GM12878 (cell line): ENCODE measurements around the gene BIRC3. TPM values are rescaled to one million over a fixed set of nuclear protein-coding genes. Genes with fewer than 3 reads are reported as not detected.

Experiments used
- ATAC-seq: fragments of 200-7000 bp; cut with Tn5 transposase; 3 replicates; pipeline ENCODE4 v1.9.1; 2020; ENCODE audit warnings: mild to moderate bottlenecking, moderate library complexity
- BruUV-seq: library from RNA; stranded (reverse); fragments of 400-500 nt; replicated peaks from 2 replicates; lab custom pipeline; 2021; lab: Mats Ljungman, UMichigan
- CTCF ChIA-PET: fragments of 300-600 bp; sonication (Branson Sonifier 250); formaldehyde crosslinking; extraction: SDS; loops from one replicate; lab custom pipeline; 2021; ENCODE audit warnings: inconsistent platforms; lab: Yijun Ruan, JAX
- POLR2A ChIA-PET: fragments of 350-600 bp; formaldehyde crosslinking; extraction: SDS; loops from one replicate; lab custom pipeline; 2021; ENCODE audit warnings: inconsistent platforms; lab: Charles Lee
- RAD21 ChIA-PET: fragments of 300-600 bp; sonication (Branson Sonifier 250); formaldehyde crosslinking; loops from one replicate; lab custom pipeline; 2023; ENCODE audit warnings: antibody characterized with exemption; ENCODE audit not compliant: unreplicated experiment; lab: Charles Lee
- SMC1A ChIA-PET: fragments of 300-600 bp; sonication (Branson Sonifier 250); formaldehyde crosslinking; loops from one replicate; lab custom pipeline; 2023; ENCODE audit not compliant: unreplicated experiment, uncharacterized antibody; lab: Charles Lee
- DNase-seq: peaks from one replicate; pipeline ENCODE4 v3.0.0-alpha.2; 2011; ENCODE audit warnings: low read depth, low spot score
- FAIRE-seq: peaks from 3 replicates; lab custom pipeline; 2011; peaks lifted over from hg19 to GRCh38; lab: Jason Lieb, UNC
- H2AFZ ChIP-seq: 2 replicates; pipeline ENCODE4 v1.6.0; 2011; ENCODE audit warnings: low read depth, low read length, control low read depth; ENCODE audit not compliant: control insufficient read depth
- H3K27ac ChIP-seq: 2 replicates; pipeline ENCODE4 v1.5.1; 2011; ENCODE audit warnings: control low read depth; ENCODE audit not compliant: control insufficient read depth, insufficient read depth
- H3K27me3 ChIP-seq, 2 experiments: replicated peaks in 1 of 2; 2 replicates each; pipeline versions ENCODE4 v1.6.0 to v1.6.1; 2011; ENCODE audit warnings: low read length in 1 of 2; ENCODE audit not compliant: control insufficient read depth in 2 of 2, insufficient read depth in 2 of 2
- H3K36me3 ChIP-seq, 2 experiments: 2 replicates each; pipeline ENCODE4 v1.5.1; 2011; ENCODE audit warnings: low read length in 1 of 2; ENCODE audit not compliant: control insufficient read depth in 2 of 2, insufficient read depth in 2 of 2
- H3K4me1 ChIP-seq: 2 replicates; pipeline ENCODE4 v1.6.1; 2011; ENCODE audit warnings: mild to moderate bottlenecking, low read length, moderate library complexity, mixed read lengths; ENCODE audit not compliant: control insufficient read depth, insufficient read depth
- H3K4me2 ChIP-seq: 2 replicates; pipeline ENCODE4 v1.6.0; 2011; ENCODE audit warnings: control low read depth; ENCODE audit not compliant: control insufficient read depth, insufficient read depth
- H3K4me3 ChIP-seq: fragments of 200-600 bp; sonication (generic); 2 replicates; pipeline ENCODE4 v1.5.1; 2016
- H3K79me2 ChIP-seq: 2 replicates; pipeline ENCODE4 v1.6.0; 2011; ENCODE audit warnings: low read length; ENCODE audit not compliant: control insufficient read depth, insufficient read depth
- H3K9ac ChIP-seq: 2 replicates; pipeline ENCODE4 v1.8.0; 2011; ENCODE audit warnings: low read length, control low read depth, mixed read lengths; ENCODE audit not compliant: control insufficient read depth, insufficient read depth
- H3K9me3 ChIP-seq: replicated peaks from 3 replicates; pipeline ENCODE4 v1.5.1; 2011; ENCODE audit warnings: mild to moderate bottlenecking, low read length; ENCODE audit not compliant: control insufficient read depth, insufficient read depth
- H4K20me1 ChIP-seq: 2 replicates; pipeline ENCODE4 v1.6.0; 2011; ENCODE audit not compliant: control insufficient read depth, insufficient read depth
- ATF7 ChIP-seq: fragments of 450-650 bp; IDR thresholded peaks from 2 replicates; pipeline ENCODE4 v1.6.1; 2016; ENCODE audit warnings: low read depth, mild to moderate bottlenecking
- BHLHE40 ChIP-seq, 2 experiments: fragments of 450-650 bp in 1 of 2; IDR thresholded peaks; 2 replicates each; pipeline ENCODE4 v1.6.1; 2011 to 2017; ENCODE audit warnings: low read depth in 2 of 2, borderline replicate concordance in 1 of 2, improper control_type of control experiment in 1 of 2, low read length in 1 of 2, mild to moderate bottlenecking in 1 of 2
- FOXM1 ChIP-seq: IDR thresholded peaks from 2 replicates; pipeline ENCODE4 v1.6.1; 2012; ENCODE audit warnings: low read depth, mild to moderate bottlenecking, inconsistent platforms, low read length, moderate library complexity
- GABPA ChIP-seq: IDR thresholded peaks from 2 replicates; pipeline ENCODE4 v1.6.1; 2014; ENCODE audit warnings: antibody characterized with exemption, low read depth, mild to moderate bottlenecking, inconsistent platforms
- IKZF2 ChIP-seq, 2 experiments: fragments of 450-650 bp; IDR thresholded peaks; 2 replicates each; pipeline ENCODE4 v1.6.1; 2017; ENCODE audit warnings: mild to moderate bottlenecking in 2 of 2, moderate library complexity in 2 of 2
- NBN ChIP-seq: fragments of 450-650 bp; IDR thresholded peaks from 2 replicates; pipeline ENCODE4 v1.6.1; 2016
- NFYB ChIP-seq: IDR thresholded peaks from 2 replicates; pipeline ENCODE4 v1.6.1; 2011; ENCODE audit warnings: low read depth, mild to moderate bottlenecking, low read length, improper control_type of control experiment, moderate library complexity; ENCODE audit not compliant: insufficient read depth
- POLR2AphosphoS5 ChIP-seq: IDR thresholded peaks from 2 replicates; pipeline ENCODE4 v1.6.1; 2011; ENCODE audit warnings: mild to moderate bottlenecking, low read length, inconsistent platforms
- ZBTB11 ChIP-seq: fragments of 450-650 bp; formaldehyde crosslinking; IDR thresholded peaks from 2 replicates; pipeline ENCODE4 v1.5.0; 2022; ENCODE audit warnings: mild to moderate bottlenecking, missing genetic modification characterization
- ZBTB40 ChIP-seq: fragments of 450-650 bp; IDR thresholded peaks from 2 replicates; pipeline ENCODE4 v1.6.1; 2016; ENCODE audit warnings: mild to moderate bottlenecking, moderate library complexity, borderline replicate concordance
- WGBS: methylation state at CpG from one replicate; pipeline ENCODE4 v1.1.6; 2016; ENCODE audit warnings: low lambda C conversion rate; ENCODE audit not compliant: insufficient replicate concordance, insufficient coverage; ENCODE audit errors: missing lambda C conversion rate; 5-methylcytosine and 5-hydroxymethylcytosine counted together
- in situ Hi-C: fragments of 300-500 bp; cut with MboI; formaldehyde crosslinking; loops from 9 replicates; pipeline ENCODE4 v1.14.3; 2018; ENCODE audit warnings: mixed read lengths
- intact Hi-C: fragments of 100-400 bp; cut with micrococcal nuclease; formaldehyde crosslinking; loops from one replicate; pipeline ENCODE4 v1.14.2; 2022; ENCODE audit not compliant: unreplicated experiment
- polyA plus RNA-seq, 11 experiments: library from polyadenylated mRNA; depleted of rRNA in 4 of 11; unstranded in 6 of 11; stranded (reverse) in 5 of 11; fragments of >200 nt; fragmentation: Nextera tagmentation in 4 of 11; fragmentation: Illumina TruSeq in 1 of 11; extraction: Ambion mirVana in 4 of 11; extraction: Trizol in 1 of 11; gene quantifications; 1 replicate in 1 of 11; 2 replicates in 10 of 11; pipeline versions ENCODE4 v1.2.1 to v1.2.3, GENCODE V29; 2011 to 2016; ENCODE audit warnings: inconsistent platforms in 2 of 11, missing spikeins in 2 of 11, low read depth in 1 of 11
- total RNA-seq, 4 experiments: library from RNA; depleted of rRNA in 3 of 4; stranded (reverse); fragments of >200 nt in 3 of 4; fragmentation: Illumina TruSeq in 1 of 4; extraction: Trizol in 1 of 4; gene quantifications; 2 replicates each; pipeline versions ENCODE4 v1.2.1 to v1.2.3, GENCODE V29; 2013 to 2021

The BIRC3 gene
- total and polyA plus RNA-seq, 10 of the 15 experiments (the other 5 are each of a cell fraction or from before 2014, with no cell fraction given): 42.1 to 351 (median 83.7) TPM

GRCh38 chr11:102323542-102324251, 6.4 kb downstream of the BIRC3 start:
- FAIRE-seq: no peak
- DNase-seq: no peak
- Histone ChIP-seq H3K4me3 (peak overlapping the region; percentile 49; the same call in 1 of the 2 replicates), H3K9me3 (no peaks in the 10 kb centered on the region), H4K20me1 (no peaks in the 10 kb centered on the region), H3K4me2 (peak overlapping the region; percentile 52; the same call in 1 of the 2 replicates), H3K36me3 (peaks cover 2 to 17% of the 10 kb centered on the region in 2 experiments; a peak in 3 of 4 replicates), H3K9ac (no peak overlapping the region; the same call in 1 of the 2 replicates), H3K27me3 (no peaks in the 10 kb centered on the region), H3K79me2 (peaks cover 88% of the 10 kb centered on the region), H2AFZ (no peak overlapping the region), H3K27ac (no peak overlapping the region), H3K4me1 (no peaks in the 10 kb centered on the region)
- intact Hi-C loops: no loop called here
- ChIA-PET SMC1A (interaction anchor here (0.6 to 2.2 kb wide), 7 partner anchors 9 to 290 kb away, joined by 3 to 16 read pairs (median 6); no protein-coding TSS in a partner anchor), POLR2A (no interaction called here), RAD21 (interaction anchor here (0.7 to 1.6 kb wide), 3 partner anchors 30 to 343 kb away, joined by 3 read pairs; no protein-coding TSS in a partner anchor), CTCF (interaction anchor here (0.6 to 2.3 kb wide), 6 partner anchors 11 to 343 kb away, joined by 3 to 16 read pairs (median 6); no protein-coding TSS in a partner anchor)
- in situ Hi-C loops: no loop called here
- TF ChIP-seq ATF7 (peak; percentile 79), POLR2AphosphoS5 (peak; percentile 9; the same call in 1 of the 2 replicates), NFYB (no peak), ZBTB40 (no peak), FOXM1 (no peak), NBN (no peak), ZBTB11 (CRISPR knock-in tag) (no peak), IKZF2 (IDR thresholded peaks at IDR 0.05) (no peak), BHLHE40 (IDR thresholded peaks at IDR 0.05; ENCODE audit: borderline replicate concordance in 1 of 2, low read depth in 2 of 2, low read length in 1 of 2) (no peak), GABPA (no peak)
- WGBS: 90% methylated on average over 1 of the region's 1 CpG
- BruUV-seq: no TSS peak
- ATAC-seq: no peak
